K562 (cell line): ENCODE results near the gene ACSS1. TPM values are rescaled to one million over a fixed set of nuclear protein-coding genes. Genes with fewer than 3 reads are reported as not detected.

Experiments used
- CSDE1 ChIP-seq, 2 experiments: fragments of 450-650 bp; IDR thresholded peaks; 2 replicates each; pipeline ENCODE4 v1.6.1; 2016; ENCODE audit warnings: mild to moderate bottlenecking in 1 of 2
- ERF ChIP-seq: fragments of 450-650 bp; formaldehyde crosslinking; IDR thresholded peaks from 2 replicates; pipeline ENCODE4 v1.4.0; 2020; ENCODE audit warnings: mild to moderate bottlenecking, mixed read lengths
- NCOA4 ChIP-seq: fragments of 450-650 bp; IDR thresholded peaks from 2 replicates; pipeline ENCODE4 v1.6.1; 2018; ENCODE audit warnings: mild to moderate bottlenecking; ENCODE audit not compliant: partially characterized antibody
- NCOA6 ChIP-seq: fragments of 450-650 bp; IDR thresholded peaks from 2 replicates; pipeline ENCODE4 v1.6.1; 2017; ENCODE audit warnings: mild to moderate bottlenecking
- NEUROD1 ChIP-seq: fragments of 150-350 bp; IDR thresholded peaks from 2 replicates; pipeline ENCODE4 v1.6.1; 2014; ENCODE audit warnings: borderline replicate concordance, low read length, low read depth; ENCODE audit not compliant: partially characterized antibody
- NFRKB ChIP-seq: fragments of 450-650 bp; IDR thresholded peaks from 2 replicates; pipeline ENCODE4 v1.6.1; 2016; ENCODE audit warnings: low read depth
- NR2F6 ChIP-seq: fragments of 450-650 bp; formaldehyde crosslinking; IDR thresholded peaks from 2 replicates; pipeline ENCODE4 v1.4.0; 2020; ENCODE audit warnings: mild to moderate bottlenecking
- POLR2AphosphoS5 ChIP-seq: IDR thresholded peaks from 2 replicates; pipeline ENCODE4 v1.6.1; 2011; ENCODE audit warnings: mild to moderate bottlenecking, low read depth, low read length, moderate library complexity; ENCODE audit not compliant: control insufficient read depth, insufficient read depth
- RBM14 ChIP-seq: fragments of 200-400 bp; formaldehyde crosslinking; IDR thresholded peaks from 2 replicates; pipeline ENCODE4 v1.6.1; 2018; ENCODE audit warnings: low read depth, mild to moderate bottlenecking, low read length, moderate library complexity, borderline replicate concordance; ENCODE audit not compliant: insufficient read depth
- TAF1 ChIP-seq: IDR thresholded peaks from 2 replicates; pipeline ENCODE4 v1.6.1; 2011; ENCODE audit warnings: mild to moderate bottlenecking, low read length, moderate library complexity; ENCODE audit not compliant: insufficient read depth, control insufficient read depth, severe bottlenecking; ENCODE audit errors: extremely low read depth
- ZBTB8A ChIP-seq: fragments of 450-650 bp; IDR thresholded peaks from 2 replicates; pipeline ENCODE4 v1.6.1; 2018; ENCODE audit warnings: mild to moderate bottlenecking, moderate library complexity; ENCODE audit not compliant: partially characterized antibody
- ZNF12 ChIP-seq: sonication (generic); formaldehyde crosslinking; IDR thresholded peaks from 2 replicates; pipeline ENCODE4 v1.4.0; 2020; ENCODE audit warnings: mild to moderate bottlenecking, missing genetic modification reagents
- ZNF583 ChIP-seq: fragments of 250-450 bp; sonication (Bioruptor Pico); IDR thresholded peaks from 2 replicates; pipeline ENCODE4 v1.4.0; 2020
- ZNF764 ChIP-seq: fragments of 250-450 bp; sonication (Bioruptor Pico); IDR thresholded peaks from 2 replicates; pipeline ENCODE4 v1.4.0; 2020; ENCODE audit warnings: low read depth, mild to moderate bottlenecking, moderate library complexity
- polyA plus RNA-seq, 8 experiments: library from polyadenylated mRNA; depleted of rRNA in 4 of 8; stranded (reverse) in 5 of 8; unstranded in 3 of 8; fragments of >200 nt; fragmentation: Nextera tagmentation in 2 of 8; fragmentation: Illumina TruSeq in 1 of 8; extraction: Ambion mirVana in 2 of 8; extraction: Trizol in 1 of 8; gene quantifications; 2 replicates each; pipeline versions ENCODE4 v1.2.1 to v1.2.3, GENCODE V29; 2011 to 2014; ENCODE audit warnings: inconsistent platforms in 1 of 8, missing spikeins in 1 of 8
- total RNA-seq, 7 experiments: library from RNA; depleted of rRNA in 6 of 7; stranded (reverse); fragments of >200 nt in 6 of 7; fragmentation: Illumina TruSeq in 2 of 7; extraction: Trizol in 2 of 7; gene quantifications; 2 replicates each; pipeline versions ENCODE4 v1.2.1 to v1.2.3, GENCODE V29; 2011 to 2021; ENCODE audit warnings: low replicate concordance in 1 of 7
- TF ChIP-seq, protein P1 (sequence below): sonication (generic); formaldehyde crosslinking; IDR thresholded peaks from 2 replicates; pipeline ENCODE4 v1.8.0; 2022; ENCODE audit warnings: mild to moderate bottlenecking, missing genetic modification reagents, borderline replicate concordance
- TF ChIP-seq, protein P2 (sequence below), 2 experiments: fragments of 450-650 bp in 1 of 2; sonication (generic) in 1 of 2; formaldehyde crosslinking in 1 of 2; IDR thresholded peaks in 1 of 2; conservative IDR thresholded peaks in 1 of 2; 2 replicates each; pipeline versions ENCODE4 v1.6.1 to v1.8.1; 2016 to 2023; ENCODE audit warnings: mild to moderate bottlenecking in 2 of 2, moderate library complexity in 2 of 2, inconsistent platforms in 1 of 2, missing genetic modification reagents in 1 of 2
- TF ChIP-seq, protein P3 (sequence below): IDR thresholded peaks from 2 replicates; pipeline ENCODE4 v1.6.1; 2012; ENCODE audit warnings: low read depth, low read length, improper control_type of control experiment, borderline replicate concordance
- TF ChIP-seq, protein P4 (sequence below): sonication (generic); formaldehyde crosslinking; IDR thresholded peaks from 2 replicates; pipeline ENCODE4 v1.8.0; 2022; ENCODE audit warnings: mild to moderate bottlenecking, missing genetic modification reagents
- TF ChIP-seq, protein P5 (sequence below): fragments of 250-450 bp; sonication (Bioruptor Pico); IDR thresholded peaks from 2 replicates; pipeline ENCODE4 v1.8.0; 2021; ENCODE audit warnings: moderate library complexity, mild to moderate bottlenecking, inconsistent platforms

The ACSS1 gene
- total and polyA plus RNA-seq, 9 of the 15 experiments (the other 6 are each of a cell fraction or from before 2014, with no cell fraction given), result 0.07 to 2.1 (median 0.27) TPM; not detected in 3

DNA sequence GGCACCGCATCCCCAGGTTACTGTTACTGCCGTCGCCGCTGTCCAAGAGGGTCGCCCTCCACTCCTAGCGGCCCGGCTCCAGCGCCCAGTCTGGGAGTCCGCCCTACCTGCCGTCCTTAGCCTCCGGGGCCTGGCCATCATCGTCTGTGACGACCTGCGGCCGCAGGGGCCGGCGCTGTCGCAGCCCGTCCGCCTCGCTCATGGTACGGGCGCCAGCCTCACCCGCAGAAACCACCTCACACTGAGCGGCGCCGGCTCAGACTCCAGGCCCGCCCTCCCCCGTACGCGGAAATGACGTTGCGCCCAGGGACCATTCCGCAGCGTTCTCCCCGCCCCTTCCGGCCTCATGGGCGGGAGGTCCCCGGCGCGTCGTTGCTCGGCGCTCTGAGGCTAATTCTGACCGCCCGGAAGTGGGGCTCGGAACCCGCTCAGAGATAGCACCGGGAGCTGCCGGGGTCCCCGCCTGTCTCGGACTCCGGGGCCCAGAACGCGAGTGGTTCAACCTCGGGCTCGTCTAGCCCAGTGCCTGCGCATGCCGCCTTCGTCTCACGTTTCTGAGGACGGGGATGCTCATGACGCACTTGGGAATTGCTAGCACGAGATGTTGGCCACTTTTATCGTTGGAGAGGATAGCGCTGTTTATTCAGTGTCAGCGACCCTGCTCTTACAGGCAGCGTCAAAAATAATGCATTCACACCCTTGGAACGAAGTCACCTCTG, 65.3 kb downstream of the ACSS1 start, which contains the start of gene APMAP (continued):
- TF ChIP-seq ZNF12 (CRISPR knock-in tag), result no peak
- TF ChIP-seq RBM14, result no peak
- TF ChIP-seq, protein P1, sequence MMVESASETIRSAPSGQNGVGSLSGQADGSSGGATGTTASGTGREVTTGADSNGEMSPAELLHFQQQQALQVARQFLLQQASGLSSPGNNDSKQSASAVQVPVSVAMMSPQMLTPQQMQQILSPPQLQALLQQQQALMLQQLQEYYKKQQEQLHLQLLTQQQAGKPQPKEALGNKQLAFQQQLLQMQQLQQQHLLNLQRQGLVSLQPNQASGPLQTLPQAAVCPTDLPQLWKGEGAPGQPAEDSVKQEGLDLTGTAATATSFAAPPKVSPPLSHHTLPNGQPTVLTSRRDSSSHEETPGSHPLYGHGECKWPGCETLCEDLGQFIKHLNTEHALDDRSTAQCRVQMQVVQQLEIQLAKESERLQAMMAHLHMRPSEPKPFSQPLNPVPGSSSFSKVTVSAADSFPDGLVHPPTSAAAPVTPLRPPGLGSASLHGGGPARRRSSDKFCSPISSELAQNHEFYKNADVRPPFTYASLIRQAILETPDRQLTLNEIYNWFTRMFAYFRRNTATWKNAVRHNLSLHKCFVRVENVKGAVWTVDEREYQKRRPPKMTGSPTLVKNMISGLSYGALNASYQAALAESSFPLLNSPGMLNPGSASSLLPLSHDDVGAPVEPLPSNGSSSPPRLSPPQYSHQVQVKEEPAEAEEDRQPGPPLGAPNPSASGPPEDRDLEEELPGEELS (CRISPR knock-in tag), result no peak
- TF ChIP-seq, protein P2, sequence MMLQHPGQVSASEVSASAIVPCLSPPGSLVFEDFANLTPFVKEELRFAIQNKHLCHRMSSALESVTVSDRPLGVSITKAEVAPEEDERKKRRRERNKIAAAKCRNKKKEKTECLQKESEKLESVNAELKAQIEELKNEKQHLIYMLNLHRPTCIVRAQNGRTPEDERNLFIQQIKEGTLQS (IDR thresholded peaks at IDR 0.05), result no peak
- TF ChIP-seq, protein P2 (CRISPR knock-in tag; conservative IDR thresholded peaks at IDR 0.05), result no peak
- no peak for TF ChIP-seq ERF (CRISPR knock-in tag)
- TF ChIP-seq ZBTB8A, result no peak
- no peak for TF ChIP-seq NEUROD1
- TF ChIP-seq ZNF583, result no peak
- TF ChIP-seq TAF1, result peak; percentile 54
- TF ChIP-seq NFRKB, result no peak
- TF ChIP-seq NCOA4, result no peak
- no peak for TF ChIP-seq NCOA6
- TF ChIP-seq, protein P3, sequence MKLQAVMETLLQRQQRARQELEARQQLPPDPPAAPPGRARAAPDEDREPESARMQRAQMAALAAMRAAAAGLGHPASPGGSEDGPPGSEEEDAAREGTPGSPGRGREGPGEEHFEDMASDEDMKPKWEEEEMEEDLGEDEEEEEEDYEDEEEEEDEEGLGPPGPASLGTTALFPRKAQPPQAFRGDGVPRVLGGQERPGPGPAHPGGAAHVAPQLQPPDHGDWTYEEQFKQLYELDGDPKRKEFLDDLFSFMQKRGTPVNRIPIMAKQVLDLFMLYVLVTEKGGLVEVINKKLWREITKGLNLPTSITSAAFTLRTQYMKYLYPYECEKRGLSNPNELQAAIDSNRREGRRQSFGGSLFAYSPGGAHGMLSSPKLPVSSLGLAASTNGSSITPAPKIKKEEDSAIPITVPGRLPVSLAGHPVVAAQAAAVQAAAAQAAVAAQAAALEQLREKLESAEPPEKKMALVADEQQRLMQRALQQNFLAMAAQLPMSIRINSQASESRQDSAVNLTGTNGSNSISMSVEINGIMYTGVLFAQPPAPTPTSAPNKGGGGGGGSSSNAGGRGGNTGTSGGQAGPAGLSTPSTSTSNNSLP, result no peak
- TF ChIP-seq CSDE1 (IDR thresholded peaks at IDR 0.05), result no peak
- TF ChIP-seq, protein P4, sequence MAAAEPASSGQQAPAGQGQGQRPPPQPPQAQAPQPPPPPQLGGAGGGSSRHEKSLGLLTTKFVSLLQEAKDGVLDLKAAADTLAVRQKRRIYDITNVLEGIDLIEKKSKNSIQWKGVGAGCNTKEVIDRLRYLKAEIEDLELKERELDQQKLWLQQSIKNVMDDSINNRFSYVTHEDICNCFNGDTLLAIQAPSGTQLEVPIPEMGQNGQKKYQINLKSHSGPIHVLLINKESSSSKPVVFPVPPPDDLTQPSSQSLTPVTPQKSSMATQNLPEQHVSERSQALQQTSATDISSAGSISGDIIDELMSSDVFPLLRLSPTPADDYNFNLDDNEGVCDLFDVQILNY (CRISPR knock-in tag), result no peak
- no peak for TF ChIP-seq NR2F6 (CRISPR knock-in tag)
- TF ChIP-seq ZNF764 (CRISPR knock-in tag), result no peak
- TF ChIP-seq, protein P5, sequence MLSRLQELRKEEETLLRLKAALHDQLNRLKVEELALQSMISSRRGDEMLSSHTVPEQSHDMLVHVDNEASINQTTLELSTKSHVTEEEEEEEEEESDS, result no peak
- 0 out of 2 replicates have a peak, but pooled peaks have one; percentile 25 for TF ChIP-seq POLR2AphosphoS5
